HG03064 (cell line): ENCODE measurements around the gene MYO5B.

Source experiments
- ATAC-seq: cut with Tn5 transposase; IDR thresholded peaks from one replicate; pipeline ENCODE4 v1.9.1; 2021; ENCODE audit warnings: low read depth; ENCODE audit not compliant: unreplicated experiment

MYO5B gene

GRCh38 chr18:50075772-50076171, 119.2 kb downstream of the MYO5B start:
- no peak for ATAC-seq

DNA sequence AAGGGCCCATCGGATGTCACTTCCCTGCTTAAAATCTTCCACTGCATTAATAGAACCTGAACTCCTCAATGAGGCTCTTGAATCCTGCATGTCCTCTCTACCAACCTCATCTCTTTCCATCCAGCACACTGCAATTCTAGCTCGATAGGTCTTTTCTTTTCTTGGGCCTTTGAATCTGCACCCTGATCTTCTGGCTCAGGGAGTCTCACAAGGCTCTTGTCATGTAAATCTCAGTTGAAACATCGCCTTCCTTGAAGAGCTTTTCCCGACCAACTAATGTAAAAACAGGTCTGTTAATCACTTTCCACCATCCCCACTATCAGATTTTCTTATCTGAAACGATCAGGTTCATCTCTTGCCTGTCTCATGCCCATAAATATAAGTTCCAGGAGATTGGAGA, 120.5 kb downstream of the MYO5B start:
- ATAC-seq, result no peak

- no peak for ATAC-seq
These were observed 121.6 kb downstream of the MYO5B start for GRCh38 chr18:50073319-50073718.

GRCh38 chr18:50072146-50072545, 122.8 kb downstream of the MYO5B start:
- ATAC-seq, result no peak

DNA sequence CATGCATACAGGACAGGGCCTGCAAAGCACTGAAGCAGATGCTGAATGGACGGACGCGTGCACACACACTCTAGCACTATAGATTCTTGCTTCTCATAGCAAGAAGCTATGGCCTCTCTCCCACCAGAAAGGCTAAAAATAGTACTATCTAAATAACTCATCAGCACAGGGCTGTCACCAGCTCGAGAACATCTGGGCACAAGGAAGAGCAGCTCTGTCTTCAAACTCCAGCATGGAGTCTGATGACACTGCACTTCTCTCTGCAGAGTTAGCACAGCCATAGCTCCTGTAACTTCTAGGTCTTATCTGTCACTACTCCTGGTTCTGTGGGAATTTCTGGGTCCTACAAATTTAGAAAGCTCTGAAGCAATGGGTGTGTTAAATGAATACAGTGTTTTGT, 123.5 kb downstream of the MYO5B start:
- ATAC-seq, result no peak

GRCh38 chr18:50069422-50069821, 125.5 kb downstream of the MYO5B start:
- ATAC-seq, result no peak

DNA sequence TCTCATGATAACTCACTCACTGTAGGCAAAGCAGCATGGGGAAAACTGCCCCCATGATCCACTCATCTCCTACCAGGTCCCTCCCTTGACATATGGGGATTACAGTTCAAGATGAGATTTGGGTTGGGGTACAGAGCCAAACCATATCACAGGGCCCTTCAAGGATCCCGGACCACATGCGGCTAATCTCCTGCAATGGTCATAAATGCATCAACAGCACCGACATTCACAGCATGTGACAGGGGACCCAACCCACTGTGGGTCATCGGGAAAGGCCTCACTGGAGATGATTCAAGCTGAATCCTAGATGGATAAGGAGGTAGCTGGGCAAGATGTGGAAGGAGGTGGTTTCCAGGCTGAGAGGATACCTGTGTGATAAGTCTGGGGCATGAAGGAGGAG, 129.4 kb downstream of the MYO5B start:
- ATAC-seq, result no peak

- no peak for ATAC-seq
These were observed 129.9 kb downstream of the MYO5B start for GRCh38 chr18:50065039-50065438.

DNA sequence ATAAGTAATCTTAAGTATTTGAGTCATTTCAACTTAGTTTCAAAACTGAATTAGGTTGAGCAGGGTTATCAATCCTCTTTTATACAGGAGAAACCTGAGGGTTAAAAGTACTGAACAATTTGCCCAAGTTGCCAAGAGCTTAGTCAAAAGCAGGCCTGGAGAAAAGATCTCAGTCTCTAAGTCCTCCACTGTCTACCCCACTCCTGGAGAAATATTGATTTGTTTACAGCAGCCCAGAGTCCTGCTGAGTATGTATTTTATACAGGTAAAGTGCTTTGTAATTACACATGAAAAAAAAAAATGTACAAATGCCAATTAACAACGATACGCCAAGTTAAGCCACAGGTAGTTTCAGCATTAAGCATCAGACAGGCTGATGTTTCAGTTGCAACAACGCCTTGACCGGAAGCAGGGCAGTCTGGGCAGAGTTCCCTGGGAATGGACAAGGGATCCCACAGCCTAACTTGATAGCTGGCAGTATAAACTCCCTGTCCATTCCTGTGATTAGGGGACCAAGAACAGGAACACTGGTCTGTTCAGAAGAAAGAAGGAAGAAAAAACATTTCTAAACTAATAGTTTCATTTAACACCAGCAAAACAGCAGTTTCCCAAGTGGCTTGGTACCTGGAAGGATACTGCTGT, 132.9 kb downstream of the MYO5B start:
- no peak for ATAC-seq

- ATAC-seq, result no peak
These were observed 134.1 kb downstream of the MYO5B start for GRCh38 chr18:50060822-50061221.

- no peak for ATAC-seq
These were observed 136.2 kb downstream of the MYO5B start for GRCh38 chr18:50058731-50059130.

- ATAC-seq, result no peak
These were observed 137.9 kb downstream of the MYO5B start for GRCh38 chr18:50057009-50057408.

- no peak for ATAC-seq
These were observed 138.8 kb downstream of the MYO5B start for GRCh38 chr18:50056185-50056584.

DNA sequence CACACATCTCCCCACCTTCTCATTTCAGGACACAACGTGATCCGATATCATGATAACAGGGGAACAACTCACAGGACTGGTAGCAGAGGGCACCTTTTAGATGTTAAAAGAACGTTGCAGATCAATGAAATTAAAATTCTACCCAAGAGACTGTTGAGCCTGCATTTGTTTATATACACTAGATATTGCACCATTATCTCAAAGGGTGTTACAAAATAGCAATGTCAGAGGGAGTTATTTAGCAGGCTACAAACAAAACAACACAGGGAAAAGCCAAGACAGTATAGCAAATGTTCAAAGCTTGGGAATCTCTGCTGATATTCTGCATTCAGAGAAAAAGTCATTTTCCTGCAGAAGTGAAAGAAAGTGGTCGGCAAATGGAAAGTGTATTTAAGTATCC, 139.5 kb downstream of the MYO5B start:
- ATAC-seq, result no peak

- no peak for ATAC-seq
These were observed 141.8 kb downstream of the MYO5B start for GRCh38 chr18:50053111-50053510.

DNA sequence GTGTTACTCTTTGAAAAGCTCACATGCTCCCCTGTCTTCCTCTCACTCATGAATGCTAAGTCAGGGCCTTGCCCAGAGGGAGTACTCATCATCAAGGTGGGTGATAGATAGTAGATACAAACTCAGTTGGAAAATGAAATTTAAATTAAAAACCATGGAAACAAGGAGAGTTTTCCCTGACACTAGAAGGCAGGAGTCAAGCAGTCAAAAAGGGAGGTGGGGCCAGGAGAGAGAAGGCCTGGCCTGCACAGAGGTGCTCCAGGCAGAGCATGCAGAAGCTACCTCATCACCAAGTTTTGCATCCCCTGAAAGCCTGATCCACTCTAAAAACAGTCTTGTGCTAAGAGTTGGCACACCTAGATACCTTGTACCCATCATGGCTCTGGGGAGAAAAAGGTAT, 143.7 kb downstream of the MYO5B start:
- ATAC-seq, result no peak

DNA sequence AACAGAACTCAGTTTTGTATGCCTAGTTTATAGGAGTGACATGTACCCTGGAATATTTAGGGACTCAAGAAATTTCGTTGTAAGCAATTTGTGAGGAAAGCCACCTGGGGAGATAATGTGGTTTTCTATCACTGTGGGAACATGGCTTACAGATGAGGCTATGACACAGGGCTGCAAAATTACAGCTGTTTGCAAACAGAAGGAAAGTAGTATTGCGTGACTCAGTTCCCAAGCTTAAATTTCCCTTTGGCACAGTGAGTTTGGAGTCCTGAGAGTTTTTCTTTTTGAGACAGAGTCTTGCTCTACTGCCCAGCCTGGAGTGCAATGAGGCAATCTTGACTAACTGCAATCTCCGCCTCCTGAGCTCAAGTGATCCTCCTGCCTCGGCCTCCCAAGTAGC, 149.8 kb downstream of the MYO5B start:
- no peak for ATAC-seq

GRCh38 chr18:50044402-50044801, 150.5 kb downstream of the MYO5B start:
- no peak for ATAC-seq

DNA sequence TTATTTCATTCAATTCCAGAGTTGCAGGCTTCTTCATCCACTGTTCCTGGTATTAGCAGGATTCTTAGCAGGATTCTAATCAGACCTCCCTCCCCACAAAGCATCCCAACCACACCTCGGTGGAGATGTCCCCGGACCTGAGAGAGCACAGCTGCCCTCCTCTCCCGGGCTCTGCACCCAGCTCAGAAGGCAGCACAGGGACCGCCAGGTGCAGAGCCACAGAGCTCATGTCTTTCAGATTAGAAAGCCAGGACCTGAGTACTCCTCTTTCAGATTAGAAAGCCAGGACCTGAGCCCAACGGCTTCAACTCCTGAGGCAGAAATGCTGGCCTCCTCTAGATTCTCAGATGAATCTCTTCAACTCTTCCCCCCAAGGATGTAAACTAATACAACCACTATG, 152.3 kb downstream of the MYO5B start:
- ATAC-seq, result no peak

- no peak for ATAC-seq
These were observed 155.2 kb downstream of the MYO5B start for GRCh38 chr18:50039746-50040145.

GRCh38 chr18:50038448-50038847, 156.5 kb downstream of the MYO5B start:
- no peak for ATAC-seq

- ATAC-seq, result no peak
These were observed 160.9 kb downstream of the MYO5B start for GRCh38 chr18:50034029-50034428.

GRCh38 chr18:50033004-50033403, 161.9 kb downstream of the MYO5B start:
- ATAC-seq, result no peak
